SK-N-SH treated with all-trans-retinoic acid at 6 μM for 48 hours (cell line): ENCODE measurements around the gene DPP7.

Source experiments
- ARNTL ChIP-seq: fragments of 450-650 bp; formaldehyde crosslinking; IDR thresholded peaks from 2 replicates; pipeline ENCODE4 v1.5.0; 2020; ENCODE audit warnings: low read depth, mild to moderate bottlenecking, moderate library complexity, borderline replicate concordance
- BACH2 ChIP-seq: fragments of 250-450 bp; sonication (Bioruptor Pico); IDR thresholded peaks from 2 replicates; pipeline ENCODE4 v1.9.0; 2021; ENCODE audit warnings: mild to moderate bottlenecking, borderline replicate concordance
- CSDC2 ChIP-seq: fragments of 250-450 bp; sonication (Bioruptor Pico); IDR thresholded peaks from 2 replicates; pipeline ENCODE4 v1.5.0; 2020; ENCODE audit warnings: mild to moderate bottlenecking, moderate library complexity
- CSRNP3 ChIP-seq: fragments of 250-450 bp; sonication (Bioruptor Pico); IDR thresholded peaks from 2 replicates; pipeline ENCODE4 v1.5.1; 2021; ENCODE audit warnings: mild to moderate bottlenecking, moderate library complexity
- RARB ChIP-seq: fragments of 250-450 bp; sonication (Bioruptor Pico); IDR thresholded peaks from 2 replicates; pipeline ENCODE4 v1.8.0; 2021; ENCODE audit warnings: mild to moderate bottlenecking, moderate library complexity
- TCF4 ChIP-seq: fragments of 250-450 bp; sonication (Bioruptor Pico); IDR thresholded peaks from 2 replicates; pipeline ENCODE4 v1.8.0; 2021; ENCODE audit warnings: mild to moderate bottlenecking, moderate library complexity, borderline replicate concordance
- TSHZ2 ChIP-seq: fragments of 250-450 bp; sonication (Bioruptor Pico); IDR thresholded peaks from 2 replicates; pipeline ENCODE4 v1.5.0; 2020; ENCODE audit warnings: mild to moderate bottlenecking, moderate library complexity
- ZC3H10 ChIP-seq: fragments of 250-450 bp; sonication (Bioruptor Pico); IDR thresholded peaks from 2 replicates; pipeline ENCODE4 v1.5.1; 2021; ENCODE audit warnings: mild to moderate bottlenecking, moderate library complexity
- ZFP3 ChIP-seq: fragments of 250-450 bp; sonication (Bioruptor Pico); IDR thresholded peaks from 2 replicates; pipeline ENCODE4 v1.5.0; 2020; ENCODE audit warnings: mild to moderate bottlenecking, moderate library complexity
- TF ChIP-seq, protein P1 (sequence below): fragments of 250-450 bp; sonication (Bioruptor Pico); IDR thresholded peaks from 2 replicates; pipeline ENCODE4 v1.8.0; 2020; ENCODE audit warnings: mild to moderate bottlenecking, moderate library complexity, borderline replicate concordance
- TF ChIP-seq, protein P2 (sequence below): fragments of 250-450 bp; sonication (Bioruptor Pico); IDR thresholded peaks from 2 replicates; pipeline ENCODE4 v1.5.1; 2020; ENCODE audit warnings: low read depth, mild to moderate bottlenecking, moderate library complexity

DNA sequence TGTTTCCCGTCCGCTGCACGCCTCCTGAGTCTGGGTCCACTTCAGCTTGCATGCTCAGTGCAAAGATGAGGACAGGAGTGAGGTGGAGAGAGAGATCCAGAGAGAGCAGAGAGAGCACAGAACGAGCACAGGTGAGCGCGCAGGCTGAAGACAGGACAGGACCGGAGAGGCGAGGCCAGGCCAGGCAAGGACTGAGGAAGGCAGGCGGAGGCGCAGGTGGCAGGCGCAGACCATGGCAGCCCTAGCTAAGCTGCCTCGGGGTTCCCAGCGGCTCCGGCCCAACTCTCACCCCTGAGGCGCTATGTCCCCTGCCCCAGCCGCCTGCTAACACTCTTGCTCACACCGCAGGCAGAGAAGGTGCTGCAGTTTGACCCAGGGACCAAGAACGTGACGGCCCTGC is 34.1 kb upstream of the DPP7 start:
- TF ChIP-seq ARNTL (no peak), ZC3H10 (no peak), CSDC2 (CRISPR knock-in tag) (no peak), BACH2 (CRISPR knock-in tag) (no peak), RARB (CRISPR knock-in tag) (no peak), TCF4 (no peak), TSHZ2 (CRISPR knock-in tag) (no peak), ZFP3 (CRISPR knock-in tag) (no peak), CSRNP3 (CRISPR knock-in tag) (no peak)
- TF ChIP-seq, protein P1, sequence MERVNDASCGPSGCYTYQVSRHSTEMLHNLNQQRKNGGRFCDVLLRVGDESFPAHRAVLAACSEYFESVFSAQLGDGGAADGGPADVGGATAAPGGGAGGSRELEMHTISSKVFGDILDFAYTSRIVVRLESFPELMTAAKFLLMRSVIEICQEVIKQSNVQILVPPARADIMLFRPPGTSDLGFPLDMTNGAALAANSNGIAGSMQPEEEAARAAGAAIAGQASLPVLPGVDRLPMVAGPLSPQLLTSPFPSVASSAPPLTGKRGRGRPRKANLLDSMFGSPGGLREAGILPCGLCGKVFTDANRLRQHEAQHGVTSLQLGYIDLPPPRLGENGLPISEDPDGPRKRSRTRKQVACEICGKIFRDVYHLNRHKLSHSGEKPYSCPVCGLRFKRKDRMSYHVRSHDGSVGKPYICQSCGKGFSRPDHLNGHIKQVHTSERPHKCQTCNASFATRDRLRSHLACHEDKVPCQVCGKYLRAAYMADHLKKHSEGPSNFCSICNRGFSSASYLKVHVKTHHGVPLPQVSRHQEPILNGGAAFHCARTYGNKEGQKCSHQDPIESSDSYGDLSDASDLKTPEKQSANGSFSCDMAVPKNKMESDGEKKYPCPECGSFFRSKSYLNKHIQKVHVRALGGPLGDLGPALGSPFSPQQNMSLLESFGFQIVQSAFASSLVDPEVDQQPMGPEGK (CRISPR knock-in tag): no peak
- TF ChIP-seq, protein P2, sequence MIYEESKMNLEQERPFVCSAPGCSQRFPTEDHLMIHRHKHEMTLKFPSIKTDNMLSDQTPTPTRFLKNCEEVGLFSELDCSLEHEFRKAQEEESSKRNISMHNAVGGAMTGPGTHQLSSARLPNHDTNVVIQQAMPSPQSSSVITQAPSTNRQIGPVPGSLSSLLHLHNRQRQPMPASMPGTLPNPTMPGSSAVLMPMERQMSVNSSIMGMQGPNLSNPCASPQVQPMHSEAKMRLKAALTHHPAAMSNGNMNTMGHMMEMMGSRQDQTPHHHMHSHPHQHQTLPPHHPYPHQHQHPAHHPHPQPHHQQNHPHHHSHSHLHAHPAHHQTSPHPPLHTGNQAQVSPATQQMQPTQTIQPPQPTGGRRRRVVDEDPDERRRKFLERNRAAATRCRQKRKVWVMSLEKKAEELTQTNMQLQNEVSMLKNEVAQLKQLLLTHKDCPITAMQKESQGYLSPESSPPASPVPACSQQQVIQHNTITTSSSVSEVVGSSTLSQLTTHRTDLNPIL: no peak
